Breast epithelium (tissue), 4 donors: Measurements from ENCODE around the gene CTCFL. TPM values are rescaled to one million over a fixed set of nuclear protein-coding genes. Genes with fewer than 3 reads are reported as not detected.

Source experiments
- DNase-seq, 2 donors: peaks; one replicate each; pipeline ENCODE4 v3.0.0-alpha.2; 2019; ENCODE audit warnings: low spot score in 2 of 2
- H3K27ac ChIP-seq, 2 donors: fragments of 200-600 bp; sonication (generic) in 1 of 2; one replicate each; pipeline ENCODE4 v1.5.1; 2016 to 2019; ENCODE audit warnings: mild to moderate bottlenecking in 1 of 2
- H3K27me3 ChIP-seq, 2 donors: fragments of 200-600 bp; sonication (generic) in 1 of 2; one replicate each; pipeline versions ENCODE4 v1.5.1 to v1.6.0; 2017 to 2019; ENCODE audit warnings: control low read depth in 1 of 2, mild to moderate bottlenecking in 1 of 2
- H3K36me3 ChIP-seq: fragments of 200-600 bp; one replicate; pipeline ENCODE4 v1.5.1; 2019
- H3K4me1 ChIP-seq, 2 donors: fragments of 200-600 bp; sonication (generic); one replicate each; pipeline ENCODE4 v1.5.1; 2016 to 2019; ENCODE audit warnings: control low read depth in 1 of 2
- H3K4me3 ChIP-seq, 3 donors: fragments of 200-600 bp; sonication (generic); 1 replicate in 2 of 3; 2 replicates in 1 of 3; pipeline ENCODE4 v1.5.1; 2016 to 2019; ENCODE audit warnings: mild to moderate bottlenecking in 3 of 3, moderate library complexity in 2 of 3
- H3K9me3 ChIP-seq, 2 donors: fragments of 200-600 bp; sonication (generic) in 1 of 2; one replicate each; pipeline ENCODE4 v1.5.1; 2016 to 2019; ENCODE audit warnings: control low read depth in 1 of 2
- CTCF ChIP-seq, 3 donors: fragments of 450-650 bp; IDR thresholded peaks; one replicate each; pipeline ENCODE4 v1.5.1; 2016 to 2017; ENCODE audit warnings: antibody characterized with exemption in 3 of 3, mild to moderate bottlenecking in 3 of 3, moderate library complexity in 3 of 3
- POLR2A ChIP-seq: fragments of 450-650 bp; IDR thresholded peaks from one replicate; pipeline ENCODE4 v1.6.1; 2016; ENCODE audit warnings: antibody characterized with exemption, mild to moderate bottlenecking, moderate library complexity
- POLR2AphosphoS5 ChIP-seq, 3 donors: sonication (generic); formaldehyde crosslinking; IDR thresholded peaks; one replicate each; pipeline ENCODE4 v1.6.1; 2017; ENCODE audit warnings: antibody characterized with exemption in 3 of 3
- intact Hi-C: fragments of 100-400 bp; cut with DNase I; formaldehyde crosslinking; loops from one replicate; pipeline ENCODE4 v1.15.1; 2023; ENCODE audit warnings: low total_unique reads
- total RNA-seq, 3 donors: library from RNA; depleted of rRNA; stranded (reverse); fragments of >200 nt; gene quantifications; one replicate each; pipeline ENCODE4 v1.1.0, GENCODE V29; 2016

Gene CTCFL
- total RNA-seq, 3 donors from 2014 or later, result not detected

- no peak overlapping the region for H3K4me3 ChIP-seq
- no peak for DNase-seq
- intact Hi-C loops, result loop anchor here (5.0 kb wide), 1 partner anchor 1227 kb away; no protein-coding TSS in a partner anchor
- no peaks in the 10 kb centered on the region for H3K4me1 ChIP-seq
- peaks cover 0 to 21% of the 10 kb centered on the region in 2 donors for H3K27me3 ChIP-seq
- no peak for TF ChIP-seq CTCF (IDR thresholded peaks at IDR 0.05)
- TF ChIP-seq POLR2A, result no peak
- TF ChIP-seq POLR2AphosphoS5 (IDR thresholded peaks at IDR 0.05), result no peak
- no peak overlapping the region for H3K27ac ChIP-seq
- H3K9me3 ChIP-seq, result no peaks in the 10 kb centered on the region
- H3K36me3 ChIP-seq, result no peaks in the 10 kb centered on the region
These were observed 34.3 kb upstream of the CTCFL start for GRCh38 chr20:57559289-57559634.

DNA sequence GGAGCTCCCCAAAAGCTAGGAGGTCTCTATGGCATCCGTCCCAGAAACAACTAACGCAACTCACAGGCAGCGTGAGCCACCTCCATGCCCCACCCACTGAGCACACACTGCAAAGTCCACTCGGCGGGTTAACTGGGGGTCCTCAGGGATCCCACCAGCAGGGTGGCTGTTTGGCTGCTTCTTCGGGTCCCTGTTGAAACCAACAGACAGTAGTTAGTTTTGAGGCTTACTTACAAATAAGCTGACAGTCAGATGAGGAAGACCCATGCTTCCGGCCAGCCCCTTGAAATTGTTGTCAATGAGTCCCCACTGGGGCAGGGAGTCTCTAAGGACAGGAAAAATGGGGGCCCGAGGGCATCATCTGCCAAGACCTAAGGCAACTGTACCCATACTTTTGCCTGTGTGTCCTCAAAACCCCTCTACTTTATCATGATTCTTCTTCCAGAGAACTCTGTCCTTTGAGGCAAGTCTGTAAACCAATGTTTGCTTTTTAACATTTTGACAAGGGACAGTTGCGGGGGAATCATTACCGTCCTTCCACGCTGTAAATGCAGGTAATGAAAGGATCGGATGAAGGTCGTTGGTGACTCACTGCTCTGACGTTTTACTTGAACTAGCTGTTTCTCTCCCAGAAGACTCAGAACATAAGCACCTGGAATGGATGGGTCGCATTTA lies 33.8 kb upstream of the CTCFL start:
- DNase-seq, result no peak
- Histone ChIP-seq H3K27me3 (peaks cover 0 to 21% of the 10 kb centered on the region in 2 donors), H3K4me3 (no peak overlapping the region), H3K27ac (no peak overlapping the region), H3K9me3 (no peaks in the 10 kb centered on the region), H3K4me1 (no peaks in the 10 kb centered on the region), H3K36me3 (no peaks in the 10 kb centered on the region)
- intact Hi-C loops, result loop anchor here (5.0 kb wide), 1 partner anchor 1226 kb away; no protein-coding TSS in a partner anchor
- TF ChIP-seq CTCF (IDR thresholded peaks at IDR 0.05) (no peak), POLR2AphosphoS5 (IDR thresholded peaks at IDR 0.05) (no peak), POLR2A (no peak)

- no peaks in the 10 kb centered on the region for H3K4me1 ChIP-seq
- H3K4me3 ChIP-seq, result no peak overlapping the region
- no peak for TF ChIP-seq POLR2AphosphoS5 (IDR thresholded peaks at IDR 0.05)
- H3K36me3 ChIP-seq, result no peaks in the 10 kb centered on the region
- DNase-seq, result no peak
- H3K27ac ChIP-seq, result no peak overlapping the region
- H3K27me3 ChIP-seq, result peaks cover 0 to 21% of the 10 kb centered on the region in 2 donors
- H3K9me3 ChIP-seq, result no peaks in the 10 kb centered on the region
- intact Hi-C loops, result loop anchor here (5.0 kb wide), 1 partner anchor 1226 kb away; no protein-coding TSS in a partner anchor
These were observed 33.1 kb upstream of the CTCFL start for GRCh38 chr20:57557926-57558613.

DNA sequence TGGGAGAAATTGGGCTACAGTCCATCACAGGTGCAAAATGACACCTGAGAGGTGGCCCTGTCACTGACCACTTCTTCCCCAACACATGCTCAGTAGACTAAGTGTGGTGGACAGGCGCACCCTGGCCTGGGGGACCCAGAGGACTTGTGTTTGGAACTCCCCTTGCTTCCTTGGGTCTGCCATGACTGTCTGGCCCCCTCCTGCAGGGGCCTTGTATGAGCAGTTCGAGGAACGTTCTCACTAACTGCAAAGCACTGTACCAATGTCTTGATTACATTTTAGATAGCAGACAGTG lies 32.0 kb upstream of the CTCFL start:
- Histone ChIP-seq H3K9me3 (no peaks in the 10 kb centered on the region), H3K4me1 (no peaks in the 10 kb centered on the region), H3K27ac (no peak overlapping the region), H3K27me3 (peaks cover 0 to 21% of the 10 kb centered on the region in 2 donors), H3K36me3 (no peaks in the 10 kb centered on the region), H3K4me3 (no peak overlapping the region)
- TF ChIP-seq POLR2A, result no peak
- no peak for TF ChIP-seq CTCF (IDR thresholded peaks at IDR 0.05)
- no peak for TF ChIP-seq POLR2AphosphoS5 (IDR thresholded peaks at IDR 0.05)
- intact Hi-C loops, result loop anchor here (5.0 kb wide), 1 partner anchor 1225 kb away; no protein-coding TSS in a partner anchor
- no peak for DNase-seq

GRCh38 chr20:57555457-57556184 lies 30.7 kb upstream of the CTCFL start:
- Histone ChIP-seq H3K27me3 (peaks cover 0 to 21% of the 10 kb centered on the region in 2 donors), H3K27ac (no peak overlapping the region), H3K4me3 (no peak overlapping the region), H3K4me1 (no peaks in the 10 kb centered on the region), H3K36me3 (no peaks in the 10 kb centered on the region), H3K9me3 (no peaks in the 10 kb centered on the region)
- intact Hi-C loops, result loop anchor here (5.0 kb wide), 1 partner anchor 1223 kb away; no protein-coding TSS in a partner anchor
- TF ChIP-seq POLR2A (no peak), POLR2AphosphoS5 (IDR thresholded peaks at IDR 0.05) (no peak), CTCF (IDR thresholded peaks at IDR 0.05) (no peak)
- no peak for DNase-seq
